Suprapubic skin (tissue), 3 donors: ENCODE measurements around the gene TBC1D22A.

Experiments used
- EP300 ChIP-seq: sonication (generic); formaldehyde crosslinking; IDR thresholded peaks from one replicate; pipeline ENCODE4 v1.6.1; 2017; ENCODE audit warnings: antibody characterized with exemption
- POLR2A ChIP-seq, 2 donors: fragments of 450-650 bp; IDR thresholded peaks; one replicate each; pipeline ENCODE4 v1.6.1; 2017; ENCODE audit warnings: antibody characterized with exemption in 2 of 2, mild to moderate bottlenecking in 2 of 2, moderate library complexity in 2 of 2
- TF ChIP-seq, protein P1 (sequence below), 2 donors: fragments of 200-600 bp in 1 of 2; fragments of 450-650 bp in 1 of 2; sonication (generic) in 1 of 2; IDR thresholded peaks; one replicate each; pipeline ENCODE4 v1.5.1; 2016 to 2019; ENCODE audit warnings: antibody characterized with exemption in 2 of 2, mild to moderate bottlenecking in 1 of 2, moderate library complexity in 1 of 2

- TF ChIP-seq, protein P1, sequence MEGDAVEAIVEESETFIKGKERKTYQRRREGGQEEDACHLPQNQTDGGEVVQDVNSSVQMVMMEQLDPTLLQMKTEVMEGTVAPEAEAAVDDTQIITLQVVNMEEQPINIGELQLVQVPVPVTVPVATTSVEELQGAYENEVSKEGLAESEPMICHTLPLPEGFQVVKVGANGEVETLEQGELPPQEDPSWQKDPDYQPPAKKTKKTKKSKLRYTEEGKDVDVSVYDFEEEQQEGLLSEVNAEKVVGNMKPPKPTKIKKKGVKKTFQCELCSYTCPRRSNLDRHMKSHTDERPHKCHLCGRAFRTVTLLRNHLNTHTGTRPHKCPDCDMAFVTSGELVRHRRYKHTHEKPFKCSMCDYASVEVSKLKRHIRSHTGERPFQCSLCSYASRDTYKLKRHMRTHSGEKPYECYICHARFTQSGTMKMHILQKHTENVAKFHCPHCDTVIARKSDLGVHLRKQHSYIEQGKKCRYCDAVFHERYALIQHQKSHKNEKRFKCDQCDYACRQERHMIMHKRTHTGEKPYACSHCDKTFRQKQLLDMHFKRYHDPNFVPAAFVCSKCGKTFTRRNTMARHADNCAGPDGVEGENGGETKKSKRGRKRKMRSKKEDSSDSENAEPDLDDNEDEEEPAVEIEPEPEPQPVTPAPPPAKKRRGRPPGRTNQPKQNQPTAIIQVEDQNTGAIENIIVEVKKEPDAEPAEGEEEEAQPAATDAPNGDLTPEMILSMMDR (IDR thresholded peaks at IDR 0.05): no peak
- TF ChIP-seq EP300 (no peak), POLR2A (IDR thresholded peaks at IDR 0.05) (no peak)
These were observed 376.8 kb downstream of the TBC1D22A start for GRCh38 chr22:47139013-47139789.
